Ishikawa (cell line): ENCODE measurements around the gene DDIT4.
A peak's percentile ranks its signal among the peaks of the same experiment; 100 is the strongest.

Experiments
- CEBPB ChIP-seq: IDR thresholded peaks from 2 replicates; pipeline ENCODE4 v1.6.1; 2012
- CREB1 ChIP-seq: IDR thresholded peaks from 2 replicates; pipeline ENCODE4 v1.6.1; 2012; ENCODE audit warnings: low read depth
- EP300 ChIP-seq: IDR thresholded peaks from 2 replicates; pipeline ENCODE4 v1.6.1; 2012; ENCODE audit warnings: borderline replicate concordance
- FOXM1 ChIP-seq: IDR thresholded peaks from 2 replicates; pipeline ENCODE4 v1.6.1; 2012; ENCODE audit warnings: low read depth, borderline replicate concordance
- MAX ChIP-seq: IDR thresholded peaks from 2 replicates; pipeline ENCODE4 v1.6.1; 2012
- RAD21 ChIP-seq: IDR thresholded peaks from 2 replicates; pipeline ENCODE4 v1.6.1; 2012; ENCODE audit warnings: low read depth
- REST ChIP-seq: IDR thresholded peaks from 2 replicates; pipeline ENCODE4 v1.6.1; 2012; ENCODE audit warnings: low read depth, mild to moderate bottlenecking
- TAF1 ChIP-seq: IDR thresholded peaks from 2 replicates; pipeline ENCODE4 v1.6.1; 2012; ENCODE audit warnings: low read depth, mild to moderate bottlenecking
- TCF12 ChIP-seq: IDR thresholded peaks from 2 replicates; pipeline ENCODE4 v1.6.1; 2012; ENCODE audit warnings: low read depth
- TEAD4 ChIP-seq: IDR thresholded peaks from 2 replicates; pipeline ENCODE4 v1.6.1; 2012
- YY1 ChIP-seq: IDR thresholded peaks from 2 replicates; pipeline ENCODE4 v1.6.1; 2012; ENCODE audit warnings: low read depth
- TF ChIP-seq, protein P1 (sequence below): IDR thresholded peaks from 2 replicates; pipeline ENCODE4 v1.6.1; 2012

DNA sequence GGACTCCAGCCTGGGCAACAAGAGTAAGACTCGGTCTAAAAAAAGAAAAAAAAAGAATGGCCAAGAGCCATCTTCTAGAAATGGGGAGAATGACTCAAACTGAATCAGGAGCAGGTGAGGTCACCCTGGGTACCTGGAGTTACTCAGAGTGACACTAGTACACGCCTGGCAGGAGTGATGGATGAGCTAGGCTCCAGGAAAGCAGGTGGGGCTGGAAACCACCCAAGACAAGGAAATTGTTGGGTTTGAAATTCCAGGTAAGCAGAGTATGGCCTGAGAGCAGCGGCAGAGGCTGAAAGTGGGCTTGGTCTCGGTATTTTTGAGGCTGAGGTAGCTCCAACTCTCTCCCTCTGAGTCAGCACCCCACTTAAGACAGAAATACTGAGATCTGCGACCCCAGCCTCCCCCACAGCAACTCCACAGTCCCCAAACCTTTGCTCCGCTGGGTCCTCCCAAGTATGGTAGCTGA lies 18.5 kb downstream of the DDIT4 start:
- no peak for TF ChIP-seq TAF1
- TF ChIP-seq TEAD4 = peak; percentile 77
- TF ChIP-seq MAX = peak; percentile 32; the same call in 1 of the 2 replicates
- peak; percentile 32; the same call in 1 of the 2 replicates for TF ChIP-seq YY1
- TF ChIP-seq, protein P1, sequence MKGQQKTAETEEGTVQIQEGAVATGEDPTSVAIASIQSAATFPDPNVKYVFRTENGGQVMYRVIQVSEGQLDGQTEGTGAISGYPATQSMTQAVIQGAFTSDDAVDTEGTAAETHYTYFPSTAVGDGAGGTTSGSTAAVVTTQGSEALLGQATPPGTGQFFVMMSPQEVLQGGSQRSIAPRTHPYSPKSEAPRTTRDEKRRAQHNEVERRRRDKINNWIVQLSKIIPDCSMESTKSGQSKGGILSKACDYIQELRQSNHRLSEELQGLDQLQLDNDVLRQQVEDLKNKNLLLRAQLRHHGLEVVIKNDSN = no peak
- TF ChIP-seq CEBPB = no peak
- TF ChIP-seq RAD21 = peak; percentile 31
- TF ChIP-seq EP300 = peak; percentile 88
- peak; percentile 92 for TF ChIP-seq TCF12
- TF ChIP-seq REST = no peak
- no peak for TF ChIP-seq CREB1
- peak; percentile 58; the same call in 1 of the 2 replicates for TF ChIP-seq FOXM1
